ENCODE results near the gene CBX8. TPM values are rescaled to one million over a fixed set of nuclear protein-coding genes. Genes with fewer than 3 reads are reported as not detected.

CBX8 gene
- total RNA-seq, 1 experiment from 2014 or later = 2.0 TPM

- no peaks in the 10 kb centered on the region for H3K9me3 Mint-ChIP-seq
- H3K4me3 Mint-ChIP-seq = peak overlapping the region; percentile 64
- CTCF ChIA-PET = interaction anchor here (1.0 to 6.9 kb wide), 13 partner anchors 11 to 232 kb away, joined by 3 to 83 read pairs (median 4); partner anchors contain the start of gene CBX8
- DNase-seq (ENCODE audit: low spot score) (no peak), ATAC-seq (no peak)
- peak overlapping the region; percentile 93 for H3K27ac Mint-ChIP-seq
- TF ChIP-seq, protein P1, sequence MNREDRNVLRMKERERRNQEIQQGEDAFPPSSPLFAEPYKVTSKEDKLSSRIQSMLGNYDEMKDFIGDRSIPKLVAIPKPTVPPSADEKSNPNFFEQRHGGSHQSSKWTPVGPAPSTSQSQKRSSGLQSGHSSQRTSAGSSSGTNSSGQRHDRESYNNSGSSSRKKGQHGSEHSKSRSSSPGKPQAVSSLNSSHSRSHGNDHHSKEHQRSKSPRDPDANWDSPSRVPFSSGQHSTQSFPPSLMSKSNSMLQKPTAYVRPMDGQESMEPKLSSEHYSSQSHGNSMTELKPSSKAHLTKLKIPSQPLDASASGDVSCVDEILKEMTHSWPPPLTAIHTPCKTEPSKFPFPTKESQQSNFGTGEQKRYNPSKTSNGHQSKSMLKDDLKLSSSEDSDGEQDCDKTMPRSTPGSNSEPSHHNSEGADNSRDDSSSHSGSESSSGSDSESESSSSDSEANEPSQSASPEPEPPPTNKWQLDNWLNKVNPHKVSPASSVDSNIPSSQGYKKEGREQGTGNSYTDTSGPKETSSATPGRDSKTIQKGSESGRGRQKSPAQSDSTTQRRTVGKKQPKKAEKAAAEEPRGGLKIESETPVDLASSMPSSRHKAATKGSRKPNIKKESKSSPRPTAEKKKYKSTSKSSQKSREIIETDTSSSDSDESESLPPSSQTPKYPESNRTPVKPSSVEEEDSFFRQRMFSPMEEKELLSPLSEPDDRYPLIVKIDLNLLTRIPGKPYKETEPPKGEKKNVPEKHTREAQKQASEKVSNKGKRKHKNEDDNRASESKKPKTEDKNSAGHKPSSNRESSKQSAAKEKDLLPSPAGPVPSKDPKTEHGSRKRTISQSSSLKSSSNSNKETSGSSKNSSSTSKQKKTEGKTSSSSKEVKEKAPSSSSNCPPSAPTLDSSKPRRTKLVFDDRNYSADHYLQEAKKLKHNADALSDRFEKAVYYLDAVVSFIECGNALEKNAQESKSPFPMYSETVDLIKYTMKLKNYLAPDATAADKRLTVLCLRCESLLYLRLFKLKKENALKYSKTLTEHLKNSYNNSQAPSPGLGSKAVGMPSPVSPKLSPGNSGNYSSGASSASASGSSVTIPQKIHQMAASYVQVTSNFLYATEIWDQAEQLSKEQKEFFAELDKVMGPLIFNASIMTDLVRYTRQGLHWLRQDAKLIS (CRISPR knock-in tag; IDR thresholded peaks at IDR 0.05; ENCODE audit: borderline replicate concordance) = no peak
- TF ChIP-seq ZNF512 (CRISPR knock-in tag; IDR thresholded peaks at IDR 0.05; ENCODE audit: borderline replicate concordance) (no peak), FOXK1 (CRISPR knock-in tag; IDR thresholded peaks at IDR 0.05) (no peak), TCF7 (CRISPR knock-in tag; IDR thresholded peaks at IDR 0.05; ENCODE audit: low read depth) (no peak), MXD4 (CRISPR knock-in tag; IDR thresholded peaks at IDR 0.05; ENCODE audit: borderline replicate concordance) (no peak)
- TF ChIP-seq, protein P2, sequence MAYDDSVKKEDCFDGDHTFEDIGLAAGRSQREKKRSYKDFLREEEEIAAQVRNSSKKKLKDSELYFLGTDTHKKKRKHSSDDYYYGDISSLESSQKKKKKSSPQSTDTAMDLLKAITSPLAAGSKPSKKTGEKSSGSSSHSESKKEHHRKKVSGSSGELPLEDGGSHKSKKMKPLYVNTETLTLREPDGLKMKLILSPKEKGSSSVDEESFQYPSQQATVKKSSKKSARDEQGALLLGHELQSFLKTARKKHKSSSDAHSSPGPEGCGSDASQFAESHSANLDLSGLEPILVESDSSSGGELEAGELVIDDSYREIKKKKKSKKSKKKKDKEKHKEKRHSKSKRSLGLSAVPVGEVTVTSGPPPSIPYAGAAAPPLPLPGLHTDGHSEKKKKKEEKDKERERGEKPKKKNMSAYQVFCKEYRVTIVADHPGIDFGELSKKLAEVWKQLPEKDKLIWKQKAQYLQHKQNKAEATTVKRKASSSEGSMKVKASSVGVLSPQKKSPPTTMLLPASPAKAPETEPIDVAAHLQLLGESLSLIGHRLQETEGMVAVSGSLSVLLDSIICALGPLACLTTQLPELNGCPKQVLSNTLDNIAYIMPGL (CRISPR knock-in tag; IDR thresholded peaks at IDR 0.05) = no peak
- peaks cover 15% of the 10 kb centered on the region for H3K27me3 Mint-ChIP-seq (ENCODE audit: low read depth)
- H3K36me3 Mint-ChIP-seq = peaks cover 21% of the 10 kb centered on the region
- POLR2A ChIA-PET = interaction anchor here (0.5 to 1.0 kb wide), 3 partner anchors 13 to 225 kb away, joined by 3 to 4 read pairs (median 3); no protein-coding TSS in a partner anchor
- H3K4me1 Mint-ChIP-seq = peaks cover 54% of the 10 kb centered on the region
These were observed 20.3 kb downstream of the CBX8 start for GRCh38 chr17:79776376-79777119.

GRCh38 chr17:79775632-79776031, 21.2 kb downstream of the CBX8 start:
- no peaks in the 10 kb centered on the region for H3K9me3 Mint-ChIP-seq
- no peak for ATAC-seq
- POLR2A ChIA-PET = no interaction called here
- H3K4me3 Mint-ChIP-seq = peak overlapping the region; percentile 37; the same call in 1 of the 2 replicates
- CTCF ChIA-PET = interaction anchor here (0.9 to 6.9 kb wide), 7 partner anchors 11 to 233 kb away, joined by 3 to 83 read pairs (median 6); partner anchors contain the start of genes CBX4 and CBX8
- no peak for DNase-seq (ENCODE audit: low spot score)
- H3K27ac Mint-ChIP-seq = no peak overlapping the region
- TF ChIP-seq ZMAT4 (CRISPR knock-in tag; IDR thresholded peaks at IDR 0.05) (no peak), ZNF232 (CRISPR knock-in tag; IDR thresholded peaks at IDR 0.05) (no peak), MLX (CRISPR knock-in tag; IDR thresholded peaks at IDR 0.05) (no peak), ZNF219 (CRISPR knock-in tag; IDR thresholded peaks at IDR 0.05; ENCODE audit: borderline replicate concordance) (no peak), ZNF121 (CRISPR knock-in tag; IDR thresholded peaks at IDR 0.05) (no peak), CTCF (IDR thresholded peaks at IDR 0.05) (no peak), ETV6 (CRISPR knock-in tag; IDR thresholded peaks at IDR 0.05) (no peak), CBFB (CRISPR knock-in tag; IDR thresholded peaks at IDR 0.05; ENCODE audit: low read depth) (no peak), KAT7 (CRISPR knock-in tag; IDR thresholded peaks at IDR 0.05; ENCODE audit: borderline replicate concordance) (no peak), ESRRA (CRISPR knock-in tag; IDR thresholded peaks at IDR 0.05; ENCODE audit: borderline replicate concordance) (no peak), NFATC4 (CRISPR knock-in tag; IDR thresholded peaks at IDR 0.05) (no peak)
- TF ChIP-seq, protein P3, sequence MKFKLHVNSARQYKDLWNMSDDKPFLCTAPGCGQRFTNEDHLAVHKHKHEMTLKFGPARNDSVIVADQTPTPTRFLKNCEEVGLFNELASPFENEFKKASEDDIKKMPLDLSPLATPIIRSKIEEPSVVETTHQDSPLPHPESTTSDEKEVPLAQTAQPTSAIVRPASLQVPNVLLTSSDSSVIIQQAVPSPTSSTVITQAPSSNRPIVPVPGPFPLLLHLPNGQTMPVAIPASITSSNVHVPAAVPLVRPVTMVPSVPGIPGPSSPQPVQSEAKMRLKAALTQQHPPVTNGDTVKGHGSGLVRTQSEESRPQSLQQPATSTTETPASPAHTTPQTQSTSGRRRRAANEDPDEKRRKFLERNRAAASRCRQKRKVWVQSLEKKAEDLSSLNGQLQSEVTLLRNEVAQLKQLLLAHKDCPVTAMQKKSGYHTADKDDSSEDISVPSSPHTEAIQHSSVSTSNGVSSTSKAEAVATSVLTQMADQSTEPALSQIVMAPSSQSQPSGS (CRISPR knock-in tag; IDR thresholded peaks at IDR 0.05; ENCODE audit: borderline replicate concordance, low read depth) = no peak
- TF ChIP-seq, protein P2 (CRISPR knock-in tag; IDR thresholded peaks at IDR 0.05) = no peak
- peaks cover 46% of the 10 kb centered on the region for H3K4me1 Mint-ChIP-seq
- H3K36me3 Mint-ChIP-seq = peaks cover 12% of the 10 kb centered on the region
- peaks cover 15% of the 10 kb centered on the region for H3K27me3 Mint-ChIP-seq (ENCODE audit: low read depth)

Data from WTC11 (cell line).